ENCODE data around the gene UBE2O.

UBE2O gene

DNA sequence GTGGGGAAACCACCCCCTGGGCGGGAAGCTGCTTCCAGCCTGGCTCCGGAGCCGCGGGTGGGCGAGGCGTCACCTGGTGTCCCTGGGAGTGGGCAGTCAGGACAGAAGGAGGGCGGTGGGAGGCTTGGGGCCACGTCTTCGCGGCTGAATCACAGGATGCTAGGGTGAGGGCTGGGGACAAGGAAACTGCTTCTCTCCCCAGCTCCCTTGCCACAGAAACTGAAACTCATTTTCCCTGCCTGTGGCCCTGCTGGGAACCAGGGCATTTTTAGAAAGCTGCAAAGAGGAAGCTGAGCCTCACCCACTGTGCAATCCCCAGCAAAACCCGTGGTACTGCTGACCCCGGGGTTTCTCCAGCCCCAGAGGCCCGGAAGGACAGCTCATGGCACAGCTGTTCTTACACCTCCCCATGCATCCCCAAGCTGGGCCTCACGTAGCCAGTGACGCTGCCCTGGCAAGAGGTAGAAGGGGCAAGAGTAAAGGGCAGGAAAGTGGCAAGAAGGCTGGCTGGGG lies 40.1 kb upstream of the UBE2O start:
- peak overlapping the region; percentile 18 for H3K4me3 ChIP-seq (replicated peaks; ENCODE audit: low read depth, low read length)
- TF ChIP-seq, protein P1, sequence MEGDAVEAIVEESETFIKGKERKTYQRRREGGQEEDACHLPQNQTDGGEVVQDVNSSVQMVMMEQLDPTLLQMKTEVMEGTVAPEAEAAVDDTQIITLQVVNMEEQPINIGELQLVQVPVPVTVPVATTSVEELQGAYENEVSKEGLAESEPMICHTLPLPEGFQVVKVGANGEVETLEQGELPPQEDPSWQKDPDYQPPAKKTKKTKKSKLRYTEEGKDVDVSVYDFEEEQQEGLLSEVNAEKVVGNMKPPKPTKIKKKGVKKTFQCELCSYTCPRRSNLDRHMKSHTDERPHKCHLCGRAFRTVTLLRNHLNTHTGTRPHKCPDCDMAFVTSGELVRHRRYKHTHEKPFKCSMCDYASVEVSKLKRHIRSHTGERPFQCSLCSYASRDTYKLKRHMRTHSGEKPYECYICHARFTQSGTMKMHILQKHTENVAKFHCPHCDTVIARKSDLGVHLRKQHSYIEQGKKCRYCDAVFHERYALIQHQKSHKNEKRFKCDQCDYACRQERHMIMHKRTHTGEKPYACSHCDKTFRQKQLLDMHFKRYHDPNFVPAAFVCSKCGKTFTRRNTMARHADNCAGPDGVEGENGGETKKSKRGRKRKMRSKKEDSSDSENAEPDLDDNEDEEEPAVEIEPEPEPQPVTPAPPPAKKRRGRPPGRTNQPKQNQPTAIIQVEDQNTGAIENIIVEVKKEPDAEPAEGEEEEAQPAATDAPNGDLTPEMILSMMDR (IDR thresholded peaks at IDR 0.05; ENCODE audit: low read length, missing control alignments): no peak
- peak; percentile 87 for DNase-seq (ENCODE audit: low read depth)

DNA sequence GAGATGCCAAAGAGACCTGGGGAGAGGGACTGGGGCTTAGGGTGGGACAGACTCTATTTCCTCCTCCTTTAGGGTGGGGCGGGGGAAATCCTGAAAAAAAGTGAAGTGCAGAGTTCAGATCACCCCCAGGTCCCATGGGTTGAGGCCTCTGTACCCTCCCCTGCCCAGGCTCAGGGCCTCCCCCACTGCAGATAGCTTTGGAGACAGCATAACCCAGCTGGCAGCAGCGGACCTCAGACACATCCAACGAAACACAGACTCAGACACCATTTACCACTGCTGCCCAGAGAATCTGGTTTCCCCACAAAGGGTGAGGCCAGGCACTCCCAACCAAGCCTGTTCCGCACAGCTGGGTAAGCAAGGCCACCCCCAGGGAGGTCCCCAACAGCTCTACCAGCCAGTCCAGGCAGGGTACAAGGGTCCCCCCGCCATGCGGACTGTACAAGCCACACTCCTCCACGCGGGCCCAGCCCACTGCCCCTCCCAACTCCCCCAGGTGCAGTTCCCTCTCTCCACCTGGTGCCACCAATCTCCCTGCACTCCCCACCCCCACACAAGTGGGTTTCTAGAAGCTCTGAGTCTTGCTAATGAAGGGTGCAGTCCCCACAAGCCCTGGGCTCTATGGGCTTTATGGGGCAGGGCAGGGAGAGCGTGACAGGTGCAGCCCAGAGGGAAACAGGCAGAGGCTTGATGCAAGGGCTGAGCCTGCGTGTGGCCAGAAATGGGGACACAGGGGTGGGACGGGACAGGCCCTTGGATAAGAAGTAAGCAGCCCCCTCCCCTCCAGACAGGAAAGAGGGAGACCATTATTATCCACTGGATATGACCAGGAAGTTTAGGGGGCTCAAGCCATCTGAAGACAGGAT lies 39.4 kb upstream of the UBE2O start:
- peak overlapping the region; percentile 18 for H3K4me3 ChIP-seq (replicated peaks; ENCODE audit: low read depth, low read length)
- TF ChIP-seq, protein P1 (IDR thresholded peaks at IDR 0.05; ENCODE audit: low read length, missing control alignments): no peak
- no peak for DNase-seq (ENCODE audit: low read depth)

DNA sequence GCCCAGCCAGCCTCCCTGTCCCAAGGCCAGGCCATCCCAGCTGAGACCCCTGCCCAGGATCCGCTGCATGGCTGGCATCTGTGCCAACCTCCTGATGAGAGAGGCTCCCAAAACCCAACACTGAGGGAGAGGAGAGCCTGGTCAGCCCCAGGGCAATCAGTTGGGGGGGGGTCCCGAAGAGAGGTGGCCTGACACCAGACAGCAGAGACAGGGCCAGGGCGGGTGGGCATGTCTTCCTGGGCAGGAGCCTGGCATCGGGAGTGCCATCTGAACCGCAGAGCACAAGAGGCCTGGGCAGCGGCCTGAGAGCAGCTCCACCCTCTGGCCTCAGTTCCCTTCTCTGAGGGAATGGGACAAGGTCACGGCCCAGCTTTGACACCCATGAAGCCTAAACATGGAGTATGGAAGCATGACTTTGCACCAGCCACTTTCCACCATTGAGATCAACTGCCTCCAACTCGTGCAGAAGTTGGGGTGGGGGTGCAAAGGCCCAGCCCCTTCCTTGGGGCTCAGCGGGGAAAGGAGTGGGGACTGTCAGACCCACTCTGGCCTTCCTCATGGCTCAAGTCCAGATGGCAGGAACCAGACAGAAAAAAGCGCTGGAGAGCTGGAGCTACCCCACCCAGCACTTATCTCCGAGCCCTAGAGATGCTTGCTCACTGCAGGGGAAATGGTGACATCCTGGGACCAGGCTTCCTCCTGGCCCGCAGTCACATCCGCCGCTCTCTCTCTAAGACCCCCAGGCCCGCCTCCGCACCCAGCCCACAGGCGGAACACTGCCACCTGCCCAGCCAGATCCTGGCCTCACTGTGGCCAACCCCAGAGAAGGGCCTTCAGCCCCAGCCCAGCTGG lies 38.5 kb upstream of the UBE2O start:
- H3K4me3 ChIP-seq (replicated peaks; ENCODE audit: low read depth, low read length): no peak overlapping the region
- TF ChIP-seq, protein P1 (IDR thresholded peaks at IDR 0.05; ENCODE audit: low read length, missing control alignments): no peak
- no peak for DNase-seq (ENCODE audit: low read depth)

DNA sequence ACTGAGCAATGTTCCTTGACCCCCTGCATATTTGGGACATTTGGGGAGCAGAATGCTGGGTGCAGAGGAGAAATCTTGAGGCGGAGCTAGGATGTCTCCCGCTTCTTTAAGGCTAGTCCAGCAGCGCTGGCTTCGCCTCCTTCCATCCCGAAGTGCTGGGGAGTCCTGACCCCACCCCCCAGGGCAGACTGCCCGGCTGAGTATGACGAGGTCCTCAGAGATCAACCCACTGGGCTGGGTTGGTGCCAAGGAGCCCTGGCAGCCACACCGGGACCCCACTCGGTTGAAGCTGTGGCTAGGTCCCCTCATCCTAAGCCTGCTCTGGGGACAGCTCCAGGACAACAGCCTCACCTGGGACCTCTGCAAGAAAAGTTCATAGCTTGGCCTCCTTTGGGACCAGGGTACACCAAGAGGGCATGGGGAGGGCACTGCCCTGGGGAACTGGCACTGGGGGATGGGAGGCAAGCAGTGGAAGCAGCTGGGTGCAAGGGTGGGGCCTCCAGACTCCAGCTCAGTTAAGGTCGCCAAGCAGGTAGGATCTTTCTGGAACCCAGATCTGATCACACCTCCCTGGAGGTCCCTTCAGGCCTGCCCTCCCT lies 37.3 kb upstream of the UBE2O start:
- DNase-seq (ENCODE audit: low read depth): no peak
- TF ChIP-seq, protein P1 (IDR thresholded peaks at IDR 0.05; ENCODE audit: low read length, missing control alignments): no peak
- no peak overlapping the region for H3K4me3 ChIP-seq (replicated peaks; ENCODE audit: low read depth, low read length)

DNA sequence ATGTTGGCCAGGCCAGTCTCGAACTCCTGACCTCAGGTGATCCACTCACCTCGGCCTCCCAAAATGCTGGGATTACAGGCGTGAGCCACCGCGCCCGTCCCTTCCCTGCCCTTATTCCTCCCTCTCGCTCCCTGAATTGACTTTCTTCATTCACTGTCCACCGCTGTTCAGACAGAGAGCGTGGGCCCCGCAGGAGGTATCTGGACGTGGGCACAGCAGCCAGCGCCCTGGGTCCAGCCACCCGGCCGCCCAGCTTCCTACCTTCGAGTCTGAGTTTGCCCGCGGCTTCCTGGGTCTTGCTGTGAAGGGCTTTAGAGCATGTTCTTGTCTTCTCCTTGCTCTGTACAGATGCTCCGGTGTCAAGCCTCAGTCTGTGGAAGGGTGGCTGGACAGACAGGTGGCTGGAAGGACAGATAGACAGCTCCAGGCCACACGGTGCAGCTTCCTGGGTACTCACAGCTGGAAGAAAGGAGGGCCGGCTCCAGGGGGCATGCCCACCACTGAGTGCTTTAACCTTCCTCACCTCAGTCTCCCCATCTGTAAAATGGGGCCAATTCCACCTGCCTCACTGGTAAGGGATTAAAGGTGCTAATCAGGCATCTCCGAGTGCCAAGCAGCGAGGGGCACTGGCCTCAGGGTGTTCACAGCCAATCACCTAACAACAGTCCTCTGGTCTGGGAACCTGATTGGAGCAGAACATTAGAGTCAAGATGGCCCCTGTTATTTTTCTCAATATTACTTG lies 34.7 kb upstream of the UBE2O start:
- H3K4me3 ChIP-seq (replicated peaks; ENCODE audit: low read depth, low read length): no peak overlapping the region
- TF ChIP-seq, protein P1 (IDR thresholded peaks at IDR 0.05; ENCODE audit: low read length, missing control alignments): no peak
- no peak for DNase-seq (ENCODE audit: low read depth)

DNA sequence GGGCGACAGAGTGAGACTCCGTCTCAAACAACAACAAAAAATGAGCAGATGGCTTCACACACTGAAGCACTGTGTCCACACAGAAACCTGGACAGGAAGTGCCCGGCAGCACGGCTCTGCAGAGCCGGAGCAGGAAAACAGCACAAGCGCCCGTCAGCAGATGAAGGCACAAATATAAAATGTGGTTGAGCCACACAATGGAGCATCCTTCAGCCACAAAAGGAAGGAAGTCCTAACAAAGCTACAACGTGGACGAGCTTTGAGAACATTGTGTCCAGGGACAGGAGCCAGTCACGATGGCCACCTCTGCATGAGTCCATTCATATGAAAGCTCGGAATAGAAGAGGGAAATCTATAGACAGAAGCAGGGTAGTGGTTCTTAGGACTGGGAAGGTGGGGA lies 32.6 kb upstream of the UBE2O start:
- TF ChIP-seq, protein P1 (IDR thresholded peaks at IDR 0.05; ENCODE audit: low read length, missing control alignments): no peak
- H3K4me3 ChIP-seq (replicated peaks; ENCODE audit: low read depth, low read length): no peak overlapping the region
- DNase-seq (ENCODE audit: low read depth): no peak

Data from fibroblast of pulmonary artery (primary cell).